Mesothelial cell of epicardium (in vitro differentiated cells): ENCODE results near the gene LMF1. TPM values are rescaled to one million over a fixed set of nuclear protein-coding genes. Genes with fewer than 3 reads are reported as not detected.

ENCODE experiments used
- DNase-seq, 2 experiments: peaks; one replicate each; pipeline ENCODE4 v3.0.0; 2021; ENCODE audit warnings: low spot score in 2 of 2; ENCODE audit not compliant: unreplicated experiment in 2 of 2
- H3K27ac Mint-ChIP-seq: 2 replicates; pipeline ENCODE4 v1.8.0; 2021; ENCODE audit warnings: mixed read lengths
- H3K27me3 Mint-ChIP-seq: 2 replicates; pipeline ENCODE4 v1.8.0; 2021; ENCODE audit warnings: low read depth, mixed read lengths
- H3K36me3 Mint-ChIP-seq: 2 replicates; pipeline ENCODE4 v1.8.0; 2021; ENCODE audit warnings: mixed read lengths
- H3K4me1 Mint-ChIP-seq: 2 replicates; pipeline ENCODE4 v1.8.0; 2021; ENCODE audit warnings: mixed read lengths
- H3K4me3 Mint-ChIP-seq: 2 replicates; pipeline ENCODE4 v1.8.0; 2021; ENCODE audit warnings: mild to moderate bottlenecking, moderate library complexity, mixed read lengths
- H3K9me3 Mint-ChIP-seq: 2 replicates; pipeline ENCODE4 v1.8.0; 2021; ENCODE audit warnings: mixed read lengths
- CTCF ChIP-seq: fragments of 200-600 bp; sonication (generic); IDR thresholded peaks from one replicate; pipeline ENCODE4 v1.5.0; 2021; ENCODE audit warnings: antibody characterized with exemption; ENCODE audit not compliant: unreplicated experiment
- total RNA-seq: library from RNA; stranded (reverse); gene quantifications from 3 replicates; pipeline ENCODE4 v1.2.1, GENCODE V29; 2021

The LMF1 gene
- total RNA-seq, 1 donor from 2014 or later: 37.4 TPM

DNA sequence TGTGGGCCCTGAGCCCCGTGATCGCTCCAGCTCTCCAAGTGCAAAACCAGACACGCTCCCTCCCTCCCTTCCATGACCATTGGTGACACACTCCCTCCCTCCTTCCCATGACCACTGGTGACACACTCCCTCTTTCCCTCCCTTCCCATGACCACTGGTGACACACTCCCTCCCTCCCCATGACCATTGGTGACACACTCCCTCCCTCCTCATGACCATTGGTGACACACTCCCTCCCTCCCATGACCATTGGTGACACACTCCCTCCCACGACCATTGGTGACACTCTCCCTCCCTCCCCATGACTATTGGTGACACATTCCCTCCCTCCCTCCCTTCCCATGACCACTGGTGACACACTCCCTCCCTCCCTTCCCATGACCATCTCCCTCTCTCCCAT is 56.3 kb downstream of the LMF1 start:
- Mint-ChIP-seq H3K9me3 (no peaks in the 10 kb centered on the region), H3K4me3 (no peak overlapping the region), H3K36me3 (peaks cover 9% of the 10 kb centered on the region), H3K27ac (no peak overlapping the region), H3K27me3 (no peaks in the 10 kb centered on the region), H3K4me1 (no peaks in the 10 kb centered on the region)
- no peak for DNase-seq
- no peak for TF ChIP-seq CTCF

- H3K4me1 Mint-ChIP-seq: no peaks in the 10 kb centered on the region
These were observed 56.9 kb downstream of the LMF1 start for GRCh38 chr16:913817-914439.

GRCh38 chr16:912684-913613 is 57.8 kb downstream of the LMF1 start:
- Mint-ChIP-seq H3K36me3 (peaks cover 14% of the 10 kb centered on the region), H3K4me1 (no peaks in the 10 kb centered on the region), H3K27ac (no peak overlapping the region), H3K9me3 (no peaks in the 10 kb centered on the region), H3K4me3 (no peak overlapping the region), H3K27me3 (no peaks in the 10 kb centered on the region)
- TF ChIP-seq CTCF: no peak
- no peak for DNase-seq

More at GRCh38 chr16:913817-914439, 56.9 kb downstream of the LMF1 start:
- no peaks in the 10 kb centered on the region for H3K27me3 Mint-ChIP-seq
- H3K27ac Mint-ChIP-seq: no peak overlapping the region
- no peak for DNase-seq
- no peak overlapping the region for H3K4me3 Mint-ChIP-seq
- H3K9me3 Mint-ChIP-seq: no peaks in the 10 kb centered on the region
- H3K36me3 Mint-ChIP-seq: peaks cover 14% of the 10 kb centered on the region
- no peak for TF ChIP-seq CTCF

DNA sequence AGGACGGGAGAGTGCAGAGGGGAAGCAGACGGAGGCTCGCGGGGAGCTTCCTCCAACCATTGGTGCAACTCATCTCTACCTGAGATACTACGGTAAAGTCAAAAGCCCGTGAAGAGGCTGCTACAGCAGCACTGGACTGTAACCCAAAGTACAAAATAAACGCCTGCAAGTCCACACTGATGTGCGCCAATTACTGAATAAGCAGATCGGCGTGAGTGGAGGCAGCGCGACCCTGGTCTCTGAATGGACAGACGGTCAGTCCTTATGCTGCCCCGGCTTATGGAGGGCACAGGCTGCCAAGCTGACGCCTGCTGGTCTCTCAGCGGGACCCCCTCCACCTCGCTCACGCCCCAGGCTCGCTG is 58.5 kb downstream of the LMF1 start:
- Mint-ChIP-seq H3K9me3 (no peaks in the 10 kb centered on the region), H3K27ac (no peak overlapping the region)
- DNase-seq: no peak

More for the DNA sequence above, 58.5 kb downstream of the LMF1 start:
- Mint-ChIP-seq H3K4me3 (no peak overlapping the region), H3K27me3 (no peaks in the 10 kb centered on the region), H3K4me1 (no peaks in the 10 kb centered on the region), H3K36me3 (peaks cover 19% of the 10 kb centered on the region)
- TF ChIP-seq CTCF: no peak
